Neutrophil (primary cell): ENCODE results near the gene MARK2.

ENCODE experiments used
- H3K27ac ChIP-seq: fragments of 200-600 bp; sonication (generic); 2 replicates; pipeline ENCODE4 v1.5.1; 2016; ENCODE audit warnings: mild to moderate bottlenecking, moderate library complexity
- H3K27me3 ChIP-seq: fragments of 200-600 bp; sonication (generic); 2 replicates; pipeline ENCODE4 v1.6.0; 2016; ENCODE audit warnings: mild to moderate bottlenecking
- H3K36me3 ChIP-seq: fragments of 200-600 bp; sonication (generic); 2 replicates; pipeline ENCODE4 v1.5.1; 2017
- H3K4me1 ChIP-seq, 2 experiments: fragments of 200-600 bp in 1 of 2; sonication (generic) in 1 of 2; 1 replicate in 1 of 2; 2 replicates in 1 of 2; pipeline versions ENCODE4 v1.5.1 to v1.6.1; 2013 to 2016; ENCODE audit warnings: low read depth in 1 of 2, low read length in 1 of 2, mild to moderate bottlenecking in 1 of 2, moderate library complexity in 1 of 2; ENCODE audit not compliant: control insufficient read depth in 1 of 2, insufficient read depth in 1 of 2
- H3K4me3 ChIP-seq, 2 experiments: fragments of 200-600 bp in 1 of 2; sonication (generic) in 1 of 2; 1 replicate in 1 of 2; 2 replicates in 1 of 2; pipeline ENCODE4 v1.5.1; 2013 to 2016; ENCODE audit warnings: low read depth in 1 of 2, low read length in 1 of 2, mild to moderate bottlenecking in 1 of 2, moderate library complexity in 1 of 2
- H3K9me3 ChIP-seq: fragments of 200-600 bp; sonication (generic); 2 replicates; pipeline ENCODE4 v1.5.1; 2016
- CTCF ChIP-seq: fragments of 200-600 bp; sonication (generic); IDR thresholded peaks from 2 replicates; pipeline ENCODE4 v1.5.1; 2016; ENCODE audit warnings: antibody characterized with exemption

The MARK2 gene

GRCh38 chr11:63818609-63819008 lies 20.3 kb upstream of the MARK2 start:
- TF ChIP-seq CTCF = no peak
- Histone ChIP-seq H3K4me3 (no peak overlapping the region), H3K27me3 (peaks cover 19% of the 10 kb centered on the region), H3K4me1 (peaks cover 7 to 13% of the 10 kb centered on the region in 2 experiments), H3K27ac (no peak overlapping the region), H3K36me3 (no peaks in the 10 kb centered on the region), H3K9me3 (no peaks in the 10 kb centered on the region)

- Histone ChIP-seq H3K27ac (no peak overlapping the region), H3K27me3 (no peaks in the 10 kb centered on the region), H3K4me1 (peaks cover 0 to 1% of the 10 kb centered on the region in 2 experiments), H3K9me3 (no peaks in the 10 kb centered on the region), H3K4me3 (no peak overlapping the region), H3K36me3 (peaks cover 3% of the 10 kb centered on the region)
- no peak for TF ChIP-seq CTCF
Measured at GRCh38 chr11:63821411-63821810, 17.5 kb upstream of the MARK2 start.

GRCh38 chr11:63826471-63827190 lies 12.3 kb upstream of the MARK2 start:
- Histone ChIP-seq H3K9me3 (no peaks in the 10 kb centered on the region), H3K4me1 (no peaks in the 10 kb centered on the region), H3K27me3 (no peaks in the 10 kb centered on the region), H3K27ac (no peak overlapping the region), H3K36me3 (peaks cover 9% of the 10 kb centered on the region), H3K4me3 (no peak overlapping the region)
- TF ChIP-seq CTCF = no peak

GRCh38 chr11:63829823-63830489 lies 9.0 kb upstream of the MARK2 start:
- H3K9me3 ChIP-seq = no peaks in the 10 kb centered on the region

GRCh38 chr11:63831326-63831725 lies 7.6 kb upstream of the MARK2 start:
- TF ChIP-seq CTCF = no peak
- no peaks in the 10 kb centered on the region for H3K27me3 ChIP-seq
- H3K9me3 ChIP-seq = no peaks in the 10 kb centered on the region
- peaks cover 4% of the 10 kb centered on the region in 2 experiments for H3K4me1 ChIP-seq
- H3K27ac ChIP-seq = no peak overlapping the region
- peaks cover 6% of the 10 kb centered on the region for H3K36me3 ChIP-seq
- no peak overlapping the region for H3K4me3 ChIP-seq

More at GRCh38 chr11:63829823-63830489, 9.0 kb upstream of the MARK2 start:
- Histone ChIP-seq H3K27ac (no peak overlapping the region), H3K4me1 (peaks cover 4% of the 10 kb centered on the region in 2 experiments), H3K36me3 (peaks cover 6% of the 10 kb centered on the region), H3K27me3 (no peaks in the 10 kb centered on the region), H3K4me3 (no peak overlapping the region)
- no peak for TF ChIP-seq CTCF
